K562 (cell line): ENCODE results near the gene SLA2. TPM values are rescaled to one million over a fixed set of nuclear protein-coding genes. Genes with fewer than 3 reads are reported as not detected.
A peak's percentile ranks its signal among the peaks of the same experiment; 100 is the strongest.

Source experiments
- ATF2 ChIP-seq: sonication (generic); formaldehyde crosslinking; IDR thresholded peaks from 2 replicates; pipeline ENCODE4 v1.8.1; 2022; ENCODE audit warnings: missing genetic modification reagents
- BRD9 ChIP-seq: fragments of 450-650 bp; IDR thresholded peaks from 2 replicates; pipeline ENCODE4 v1.6.1; 2018; ENCODE audit warnings: low read depth; ENCODE audit not compliant: partially characterized antibody
- BRF1 ChIP-seq: IDR thresholded peaks from 3 replicates; pipeline ENCODE4 v1.6.1; 2011; ENCODE audit warnings: borderline replicate concordance, mild to moderate bottlenecking; ENCODE audit not compliant: insufficient read length; ENCODE audit errors: extremely low read depth
- IFI16 ChIP-seq: fragments of 250-450 bp; sonication (Bioruptor Pico); IDR thresholded peaks from 2 replicates; pipeline ENCODE4 v2.1.2; 2022; ENCODE audit warnings: mild to moderate bottlenecking, inconsistent platforms
- MAX ChIP-seq: sonication (generic); formaldehyde crosslinking; IDR thresholded peaks from 2 replicates; pipeline ENCODE4 v1.9.0; 2022; ENCODE audit warnings: mild to moderate bottlenecking, missing genetic modification reagents
- MBD2 ChIP-seq: sonication (generic); IDR thresholded peaks from 2 replicates; pipeline ENCODE4 v1.6.1; 2016; ENCODE audit warnings: low read depth, borderline replicate concordance
- MYNN ChIP-seq, 2 experiments: sonication (generic); formaldehyde crosslinking in 1 of 2; IDR thresholded peaks; 2 replicates each; pipeline versions ENCODE4 v1.5.0 to v1.6.1; 2016 to 2020; ENCODE audit warnings: antibody characterized with exemption in 1 of 2, missing genetic modification reagents in 1 of 2
- NFYB ChIP-seq: IDR thresholded peaks from 2 replicates; pipeline ENCODE4 v1.6.1; 2011; ENCODE audit warnings: mild to moderate bottlenecking, moderate library complexity; ENCODE audit not compliant: insufficient read length; ENCODE audit errors: extremely low read depth
- PHF20 ChIP-seq: fragments of 450-650 bp; IDR thresholded peaks from 2 replicates; pipeline ENCODE4 v1.6.1; 2018; ENCODE audit not compliant: partially characterized antibody
- RBM25 ChIP-seq: fragments of 200-400 bp; formaldehyde crosslinking; IDR thresholded peaks from 2 replicates; pipeline ENCODE4 v1.6.1; 2018; ENCODE audit warnings: low read length, low read depth, moderate library complexity; ENCODE audit not compliant: severe bottlenecking
- SMAD1 ChIP-seq: fragments of 150-350 bp; IDR thresholded peaks from 2 replicates; pipeline ENCODE4 v1.6.1; 2014; ENCODE audit warnings: low read length, low read depth; ENCODE audit not compliant: partially characterized antibody
- SMC3 ChIP-seq: conservative IDR thresholded peaks from 2 replicates; pipeline ENCODE4 v1.6.1; 2011; ENCODE audit warnings: low read depth, low read length, improper control_type of control experiment; ENCODE audit not compliant: insufficient read depth
- VEZF1 ChIP-seq: fragments of 200-800 bp; sonication (Bioruptor generic); IDR thresholded peaks from 2 replicates; pipeline ENCODE4 v1.6.1; 2017; ENCODE audit warnings: missing genetic modification characterization, missing compliant biosample characterization
- YY1 ChIP-seq, 3 experiments: IDR thresholded peaks; 2 replicates each; pipeline ENCODE4 v1.6.1; 2011; ENCODE audit warnings: low read length in 2 of 3, mild to moderate bottlenecking in 2 of 3, moderate library complexity in 2 of 3, borderline replicate concordance in 1 of 3, control low read depth in 1 of 3, low read depth in 1 of 3; ENCODE audit not compliant: insufficient read depth in 3 of 3, insufficient replicate concordance in 2 of 3, control insufficient read depth in 1 of 3, insufficient read length in 1 of 3; ENCODE audit errors: extremely low read depth in 1 of 3
- ZFX ChIP-seq: sonication (generic); formaldehyde crosslinking; IDR thresholded peaks from 2 replicates; pipeline ENCODE4 v1.8.0; 2022; ENCODE audit warnings: mild to moderate bottlenecking, missing genetic modification reagents, moderate library complexity
- ZKSCAN1 ChIP-seq: fragments of 150-350 bp; IDR thresholded peaks from 2 replicates; pipeline ENCODE4 v1.6.1; 2016; ENCODE audit warnings: low read depth, low read length
- ZKSCAN8 ChIP-seq: fragments of 200-800 bp; sonication (Bioruptor generic); IDR thresholded peaks from 2 replicates; pipeline ENCODE4 v1.6.1; 2016; ENCODE audit warnings: missing genetic modification characterization, missing compliant biosample characterization
- ZNF24 ChIP-seq: fragments of 450-650 bp; IDR thresholded peaks from 2 replicates; pipeline ENCODE4 v1.6.1; 2016
- polyA plus RNA-seq, 8 experiments: library from polyadenylated mRNA; depleted of rRNA in 4 of 8; stranded (reverse) in 5 of 8; unstranded in 3 of 8; fragments of >200 nt; fragmentation: Nextera tagmentation in 2 of 8; fragmentation: Illumina TruSeq in 1 of 8; extraction: Ambion mirVana in 2 of 8; extraction: Trizol in 1 of 8; gene quantifications; 2 replicates each; pipeline versions ENCODE4 v1.2.1 to v1.2.3, GENCODE V29; 2011 to 2014; ENCODE audit warnings: inconsistent platforms in 1 of 8, missing spikeins in 1 of 8
- total RNA-seq, 7 experiments: library from RNA; depleted of rRNA in 6 of 7; stranded (reverse); fragments of >200 nt in 6 of 7; fragmentation: Illumina TruSeq in 2 of 7; extraction: Trizol in 2 of 7; gene quantifications; 2 replicates each; pipeline versions ENCODE4 v1.2.1 to v1.2.3, GENCODE V29; 2011 to 2021; ENCODE audit warnings: low replicate concordance in 1 of 7
- TF ChIP-seq, protein P1 (sequence below), 2 experiments: fragments of 200-800 bp in 1 of 2; sonication (Bioruptor generic) in 1 of 2; sonication (generic) in 1 of 2; formaldehyde crosslinking in 1 of 2; IDR thresholded peaks in 1 of 2; conservative IDR thresholded peaks in 1 of 2; 2 replicates each; pipeline versions ENCODE4 v1.5.0 to v1.6.1; 2016 to 2020; ENCODE audit warnings: missing compliant biosample characterization in 1 of 2, missing genetic modification characterization in 1 of 2, missing genetic modification reagents in 1 of 2
- TF ChIP-seq, protein P2 (sequence below): fragments of 450-650 bp; IDR thresholded peaks from 2 replicates; pipeline ENCODE4 v1.6.1; 2016

Gene SLA2
- total and polyA plus RNA-seq, 9 of the 15 experiments (the other 6 are each of a cell fraction or from before 2014, with no cell fraction given): 0.07 TPM; not detected in 7

- TF ChIP-seq ZKSCAN1: 0 out of 2 replicates have a peak, but pooled peaks have one; percentile 6
- no peak for TF ChIP-seq NFYB
- TF ChIP-seq BRD9: no peak
- TF ChIP-seq ATF2 (CRISPR knock-in tag): peak; percentile 90; the same call in 1 of the 2 replicates
- no peak for TF ChIP-seq BRF1
- peak; percentile 77 for TF ChIP-seq MAX (CRISPR knock-in tag)
- no peak for TF ChIP-seq MBD2
- peak; percentile 48 for TF ChIP-seq RBM25
- TF ChIP-seq ZKSCAN8 (CRISPR knock-in tag): 0 out of 2 replicates have a peak, but pooled peaks have one; percentile 59
- TF ChIP-seq YY1 (IDR thresholded peaks at IDR 0.05; ENCODE audit: borderline replicate concordance in 1 of 3, control insufficient read depth in 1 of 3, extremely low read depth in 1 of 3, insufficient read depth in 3 of 3, insufficient read length in 1 of 3, insufficient replicate concordance in 2 of 3, low read depth in 1 of 3, low read length in 2 of 3): peak in 2 of 3 experiments; percentile 67 to 74
- peak; percentile 80 for TF ChIP-seq VEZF1 (CRISPR knock-in tag)
- no peak for TF ChIP-seq SMAD1
- peak; percentile 68 for TF ChIP-seq SMC3
- TF ChIP-seq, protein P1, sequence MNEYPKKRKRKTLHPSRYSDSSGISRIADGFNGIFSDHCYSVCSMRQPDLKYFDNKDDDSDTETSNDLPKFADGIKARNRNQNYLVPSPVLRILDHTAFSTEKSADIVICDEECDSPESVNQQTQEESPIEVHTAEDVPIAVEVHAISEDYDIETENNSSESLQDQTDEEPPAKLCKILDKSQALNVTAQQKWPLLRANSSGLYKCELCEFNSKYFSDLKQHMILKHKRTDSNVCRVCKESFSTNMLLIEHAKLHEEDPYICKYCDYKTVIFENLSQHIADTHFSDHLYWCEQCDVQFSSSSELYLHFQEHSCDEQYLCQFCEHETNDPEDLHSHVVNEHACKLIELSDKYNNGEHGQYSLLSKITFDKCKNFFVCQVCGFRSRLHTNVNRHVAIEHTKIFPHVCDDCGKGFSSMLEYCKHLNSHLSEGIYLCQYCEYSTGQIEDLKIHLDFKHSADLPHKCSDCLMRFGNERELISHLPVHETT (CRISPR knock-in tag; conservative IDR thresholded peaks at IDR 0.05 in 1 of 2, IDR thresholded peaks at IDR 0.05 in 1 of 2): peak in 1 of 2 experiments; percentile 80; a peak in 2 of 4 replicates
- TF ChIP-seq, protein P2, sequence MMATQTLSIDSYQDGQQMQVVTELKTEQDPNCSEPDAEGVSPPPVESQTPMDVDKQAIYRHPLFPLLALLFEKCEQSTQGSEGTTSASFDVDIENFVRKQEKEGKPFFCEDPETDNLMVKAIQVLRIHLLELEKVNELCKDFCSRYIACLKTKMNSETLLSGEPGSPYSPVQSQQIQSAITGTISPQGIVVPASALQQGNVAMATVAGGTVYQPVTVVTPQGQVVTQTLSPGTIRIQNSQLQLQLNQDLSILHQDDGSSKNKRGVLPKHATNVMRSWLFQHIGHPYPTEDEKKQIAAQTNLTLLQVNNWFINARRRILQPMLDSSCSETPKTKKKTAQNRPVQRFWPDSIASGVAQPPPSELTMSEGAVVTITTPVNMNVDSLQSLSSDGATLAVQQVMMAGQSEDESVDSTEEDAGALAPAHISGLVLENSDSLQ: peak; percentile 81
- no peak for TF ChIP-seq ZNF24
- TF ChIP-seq MYNN (IDR thresholded peaks at IDR 0.05): peak; percentile 60; the same call in 1 of the 2 replicates
- TF ChIP-seq MYNN (CRISPR knock-in tag; IDR thresholded peaks at IDR 0.05): no peak
- peak; percentile 78 for TF ChIP-seq ZFX (CRISPR knock-in tag)
- no peak for TF ChIP-seq IFI16 (CRISPR knock-in tag)
- TF ChIP-seq PHF20: peak; percentile 62
These were observed 40.4 kb downstream of the SLA2 start, which contains the start of gene RAB5IF (continued) for GRCh38 chr20:36605399-36606157.
